LNCaP clone FGC (cell line): ENCODE results near the gene TNIP2.

ENCODE experiments used
- DNase-seq: peaks from one replicate; pipeline ENCODE4 v3.0.0-alpha.2; 2011; ENCODE audit warnings: low read depth
- H3K4me3 ChIP-seq: 2 replicates; pipeline ENCODE4 v1.5.1; 2011; ENCODE audit warnings: mild to moderate bottlenecking, low read depth, low read length, control low read depth
- TF ChIP-seq, protein P1 (sequence below): IDR thresholded peaks from 2 replicates; pipeline ENCODE4 v1.5.1; 2012; ENCODE audit warnings: mild to moderate bottlenecking; ENCODE audit not compliant: control insufficient read depth, insufficient read depth; ENCODE audit errors: extremely low read depth

TNIP2 gene

DNA sequence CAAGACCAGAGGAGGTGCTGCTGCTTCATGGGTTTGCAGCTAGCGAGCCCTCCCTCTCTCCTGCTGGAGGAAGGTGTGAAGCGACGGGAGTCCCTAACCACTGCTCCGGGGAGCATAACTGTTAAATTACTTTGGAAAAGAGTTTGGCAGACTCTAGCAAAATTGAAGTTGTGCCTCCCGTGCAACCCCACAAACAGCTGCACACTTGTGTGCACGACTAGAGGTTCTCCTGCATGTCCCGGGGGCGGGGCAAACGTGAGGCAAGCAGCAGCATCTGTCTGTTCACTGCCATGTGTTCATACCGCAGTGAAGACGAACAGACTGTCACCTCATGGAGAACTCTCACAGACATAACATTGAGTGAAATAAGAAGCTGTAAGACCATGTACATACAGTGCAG, 34.5 kb downstream of the TNIP2 start:
- TF ChIP-seq, protein P1, sequence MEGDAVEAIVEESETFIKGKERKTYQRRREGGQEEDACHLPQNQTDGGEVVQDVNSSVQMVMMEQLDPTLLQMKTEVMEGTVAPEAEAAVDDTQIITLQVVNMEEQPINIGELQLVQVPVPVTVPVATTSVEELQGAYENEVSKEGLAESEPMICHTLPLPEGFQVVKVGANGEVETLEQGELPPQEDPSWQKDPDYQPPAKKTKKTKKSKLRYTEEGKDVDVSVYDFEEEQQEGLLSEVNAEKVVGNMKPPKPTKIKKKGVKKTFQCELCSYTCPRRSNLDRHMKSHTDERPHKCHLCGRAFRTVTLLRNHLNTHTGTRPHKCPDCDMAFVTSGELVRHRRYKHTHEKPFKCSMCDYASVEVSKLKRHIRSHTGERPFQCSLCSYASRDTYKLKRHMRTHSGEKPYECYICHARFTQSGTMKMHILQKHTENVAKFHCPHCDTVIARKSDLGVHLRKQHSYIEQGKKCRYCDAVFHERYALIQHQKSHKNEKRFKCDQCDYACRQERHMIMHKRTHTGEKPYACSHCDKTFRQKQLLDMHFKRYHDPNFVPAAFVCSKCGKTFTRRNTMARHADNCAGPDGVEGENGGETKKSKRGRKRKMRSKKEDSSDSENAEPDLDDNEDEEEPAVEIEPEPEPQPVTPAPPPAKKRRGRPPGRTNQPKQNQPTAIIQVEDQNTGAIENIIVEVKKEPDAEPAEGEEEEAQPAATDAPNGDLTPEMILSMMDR, result no peak
- no peak for DNase-seq
- no peak overlapping the region for H3K4me3 ChIP-seq

DNA sequence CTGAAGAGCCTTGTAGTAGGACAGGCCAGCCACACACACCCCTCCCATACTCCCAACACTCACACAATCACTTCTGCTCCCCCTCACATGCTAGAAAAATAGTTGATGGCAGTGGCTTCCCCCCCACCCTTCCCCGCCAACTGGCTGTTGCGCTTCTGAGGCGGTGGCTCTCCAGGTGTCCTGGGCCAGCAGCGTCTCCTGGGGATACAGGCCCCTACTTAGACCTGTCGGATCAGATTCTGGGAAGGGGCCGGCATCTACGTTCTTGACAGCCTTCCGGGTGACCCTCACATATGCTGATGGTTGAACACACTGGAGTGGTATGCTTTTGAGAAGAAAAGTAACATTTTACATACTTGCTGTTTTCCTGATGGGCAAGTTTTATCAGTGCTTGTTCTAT, 39.9 kb downstream of the TNIP2 start:
- H3K4me3 ChIP-seq, result no peak overlapping the region
- TF ChIP-seq, protein P1, result no peak

DNA sequence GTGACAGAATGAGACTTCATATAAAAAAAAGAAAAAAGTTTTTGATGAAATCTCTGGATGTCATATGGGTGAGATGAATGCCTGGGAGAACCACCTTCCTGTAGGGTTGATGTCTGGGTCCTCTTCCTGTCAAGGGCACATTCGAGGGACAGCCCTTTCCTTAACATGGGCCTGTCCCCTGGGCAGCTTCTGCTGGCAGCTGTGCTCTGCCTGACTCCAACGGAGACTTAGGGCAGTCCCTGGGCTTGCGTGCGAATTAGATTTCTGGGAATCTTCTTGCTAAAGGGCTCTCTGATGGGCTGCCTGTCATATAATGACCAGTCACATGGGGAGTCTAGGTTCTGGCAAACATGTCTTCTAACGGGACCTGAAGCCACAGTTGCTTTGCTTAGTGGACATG, 40.7 kb downstream of the TNIP2 start:
- H3K4me3 ChIP-seq, result no peak overlapping the region
- TF ChIP-seq, protein P1, result no peak
- no peak for DNase-seq

More for the DNA sequence above, 39.9 kb downstream of the TNIP2 start:
- no peak for DNase-seq

DNA sequence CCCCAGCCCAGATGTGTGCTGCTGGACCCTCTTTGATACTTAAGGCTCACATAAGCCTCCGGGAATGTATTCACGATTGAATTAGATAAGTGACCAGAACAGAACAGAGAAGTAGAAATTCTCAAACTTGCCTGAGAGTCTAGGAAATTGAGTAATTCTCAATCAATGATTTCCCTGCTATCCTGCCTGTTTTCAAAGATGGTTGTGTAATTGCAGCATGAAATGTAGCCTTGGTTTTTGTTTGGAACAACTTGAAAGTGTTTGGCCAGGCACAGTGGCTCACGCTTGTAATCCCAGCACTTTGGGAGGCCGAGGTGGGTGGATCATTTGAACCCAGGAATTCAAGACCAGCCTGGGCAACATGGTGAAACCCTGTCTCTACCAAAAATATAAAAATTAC, 41.2 kb downstream of the TNIP2 start:
- no peak overlapping the region for H3K4me3 ChIP-seq
- DNase-seq, result no peak
- TF ChIP-seq, protein P1, result no peak

DNA sequence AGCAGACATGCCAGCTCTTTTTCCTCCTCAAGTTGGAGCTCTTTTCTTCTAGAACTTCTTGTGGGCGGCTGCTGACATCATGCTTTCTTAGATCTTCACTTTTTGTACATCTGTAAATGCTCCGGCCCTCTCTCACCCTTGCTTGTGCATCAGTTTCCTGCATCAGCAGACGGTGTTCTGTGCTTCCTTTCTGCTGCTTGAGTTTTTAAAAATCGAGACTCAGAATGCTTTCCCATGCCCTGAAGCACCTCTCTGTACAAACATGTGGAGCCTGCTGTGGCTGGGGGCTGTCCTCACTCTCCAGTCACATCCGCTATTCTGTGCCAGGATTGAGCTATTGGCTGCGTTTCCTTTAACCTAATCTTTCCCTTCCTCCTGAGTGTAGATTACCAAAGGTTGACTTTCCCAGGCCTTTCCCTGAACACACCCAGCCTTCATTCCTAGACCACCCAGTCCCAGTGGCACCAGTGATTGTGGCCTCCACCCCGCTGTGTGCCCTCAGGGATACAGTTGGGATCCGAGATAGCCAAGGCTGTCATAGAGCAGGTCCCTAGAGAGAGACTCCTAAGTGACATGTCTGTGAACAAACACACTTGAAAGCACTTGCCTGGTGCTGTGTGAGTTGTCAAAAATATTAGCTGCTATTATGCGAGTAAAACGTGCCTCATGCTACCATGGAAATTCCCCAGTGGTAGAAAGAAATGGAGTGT, 41.9 kb downstream of the TNIP2 start:
- no peak for DNase-seq
- no peak overlapping the region for H3K4me3 ChIP-seq
- TF ChIP-seq, protein P1, result no peak

DNA sequence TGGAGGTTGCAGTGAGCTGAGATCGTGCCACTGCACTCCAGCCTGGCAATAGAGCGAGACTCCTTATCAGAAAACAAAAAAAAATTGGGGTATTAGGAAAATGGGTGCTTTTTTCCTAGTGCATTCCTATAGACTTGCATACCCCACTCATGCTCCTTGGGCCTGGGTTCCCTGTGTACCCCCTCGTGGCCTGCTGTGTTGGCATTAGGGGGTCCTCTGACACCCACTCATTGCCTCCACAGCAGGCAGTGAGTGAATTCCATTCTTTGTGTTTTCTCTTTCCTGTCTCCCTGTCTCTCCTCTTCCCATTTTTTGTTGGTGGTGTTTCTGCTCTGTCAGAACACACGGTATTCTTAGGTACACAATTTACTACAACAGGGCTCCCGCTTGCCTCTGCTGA, 42.8 kb downstream of the TNIP2 start:
- no peak overlapping the region for H3K4me3 ChIP-seq
- TF ChIP-seq, protein P1, result no peak
- no peak for DNase-seq

DNA sequence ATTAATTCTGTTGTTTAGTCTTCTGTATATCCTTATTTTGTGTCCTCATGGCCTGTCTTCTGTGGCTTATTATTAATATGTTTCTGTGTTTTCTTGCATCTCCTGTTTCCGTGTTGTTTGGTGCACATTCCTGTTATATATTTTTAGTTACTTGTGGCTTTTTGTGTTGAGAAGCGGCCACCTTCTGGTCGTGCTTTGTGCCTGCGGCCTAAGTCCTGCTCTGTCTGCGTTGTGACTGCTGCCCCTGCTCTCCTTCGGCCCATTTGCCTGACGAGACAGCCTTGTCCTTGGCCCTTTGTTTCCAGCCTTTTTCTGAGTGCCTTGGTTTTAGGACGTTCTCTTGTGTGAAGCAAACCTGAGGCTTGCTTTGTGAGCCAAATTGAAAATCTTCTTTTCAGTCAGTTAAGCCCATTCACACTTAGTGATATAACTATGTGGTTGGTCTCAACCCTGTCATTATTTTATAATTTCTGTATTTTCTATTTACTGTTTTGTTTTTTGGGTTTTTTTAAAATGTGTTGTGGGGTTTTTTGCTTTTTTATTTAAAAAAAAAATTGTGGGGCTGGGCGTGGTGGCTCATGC, 43.8 kb downstream of the TNIP2 start:
- no peak for DNase-seq
- TF ChIP-seq, protein P1, result peak; percentile 34; the same call in 1 of the 2 replicates
- no peak overlapping the region for H3K4me3 ChIP-seq
